GM12865 (cell line): ENCODE results near the gene LTA4H.
"Not testable (repeated sequence)": the region's sequence is repeated elsewhere in the genome, so short reads cannot be mapped to it uniquely, and the experiment has no call there.

Experiments used
- DNase-seq: peaks from one replicate; pipeline ENCODE4 v3.0.0; 2010; ENCODE audit warnings: low read depth
- H3K4me3 ChIP-seq: 2 replicates; pipeline ENCODE4 v1.5.1; 2011; ENCODE audit warnings: mild to moderate bottlenecking, low read depth, low read length, control low read depth
- TF ChIP-seq, protein P1 (sequence below): IDR thresholded peaks from 2 replicates; pipeline ENCODE4 v1.5.1; 2011; ENCODE audit warnings: low read length, control low read depth, low read depth, inconsistent platforms; ENCODE audit not compliant: insufficient read depth; ENCODE audit errors: missing control alignments

The LTA4H gene

DNA sequence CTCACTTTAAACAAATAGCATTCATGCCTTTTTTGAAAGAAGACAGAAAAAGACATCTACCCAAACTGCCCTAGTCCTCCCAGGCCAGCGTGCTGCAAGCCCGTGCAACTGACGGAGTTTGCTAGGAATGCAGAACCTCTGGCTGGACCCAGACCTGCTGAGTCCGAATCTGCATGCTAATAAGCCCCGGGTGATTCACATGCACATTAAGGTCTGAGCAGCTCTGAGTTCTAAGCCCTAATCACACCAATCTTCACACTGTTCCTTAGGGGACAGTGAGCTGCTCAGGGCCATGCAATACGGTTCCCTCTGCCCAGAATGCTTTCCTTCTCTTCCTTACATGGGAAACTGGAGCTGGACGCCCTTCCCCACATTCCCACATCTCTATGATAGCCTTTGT lies 64.5 kb downstream of the LTA4H start:
- TF ChIP-seq, protein P1, sequence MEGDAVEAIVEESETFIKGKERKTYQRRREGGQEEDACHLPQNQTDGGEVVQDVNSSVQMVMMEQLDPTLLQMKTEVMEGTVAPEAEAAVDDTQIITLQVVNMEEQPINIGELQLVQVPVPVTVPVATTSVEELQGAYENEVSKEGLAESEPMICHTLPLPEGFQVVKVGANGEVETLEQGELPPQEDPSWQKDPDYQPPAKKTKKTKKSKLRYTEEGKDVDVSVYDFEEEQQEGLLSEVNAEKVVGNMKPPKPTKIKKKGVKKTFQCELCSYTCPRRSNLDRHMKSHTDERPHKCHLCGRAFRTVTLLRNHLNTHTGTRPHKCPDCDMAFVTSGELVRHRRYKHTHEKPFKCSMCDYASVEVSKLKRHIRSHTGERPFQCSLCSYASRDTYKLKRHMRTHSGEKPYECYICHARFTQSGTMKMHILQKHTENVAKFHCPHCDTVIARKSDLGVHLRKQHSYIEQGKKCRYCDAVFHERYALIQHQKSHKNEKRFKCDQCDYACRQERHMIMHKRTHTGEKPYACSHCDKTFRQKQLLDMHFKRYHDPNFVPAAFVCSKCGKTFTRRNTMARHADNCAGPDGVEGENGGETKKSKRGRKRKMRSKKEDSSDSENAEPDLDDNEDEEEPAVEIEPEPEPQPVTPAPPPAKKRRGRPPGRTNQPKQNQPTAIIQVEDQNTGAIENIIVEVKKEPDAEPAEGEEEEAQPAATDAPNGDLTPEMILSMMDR = no peak
- H3K4me3 ChIP-seq = no peak overlapping the region
- no peak for DNase-seq

DNA sequence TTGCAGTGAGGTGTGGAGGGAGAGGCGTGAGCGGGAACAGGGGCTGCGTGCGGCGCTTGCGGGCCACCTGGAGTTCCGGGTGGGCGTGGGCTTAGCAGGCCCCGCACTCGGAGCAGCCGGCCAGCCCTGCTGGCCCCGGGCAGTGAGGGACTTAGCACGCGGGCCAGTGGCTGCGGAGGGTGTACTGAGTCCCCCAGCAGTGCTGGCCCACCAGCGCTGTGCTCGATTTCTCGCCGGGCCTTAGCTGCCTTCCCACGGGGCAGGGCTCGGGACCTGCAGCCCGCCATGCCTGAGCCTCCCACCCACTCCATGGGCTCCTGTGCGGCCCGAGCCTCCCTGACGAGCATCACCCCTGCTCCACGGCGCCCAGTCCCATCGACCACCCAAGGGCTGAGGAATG lies 66.3 kb downstream of the LTA4H start:
- DNase-seq, H3K4me3 ChIP-seq: not testable (repeated sequence)

DNA sequence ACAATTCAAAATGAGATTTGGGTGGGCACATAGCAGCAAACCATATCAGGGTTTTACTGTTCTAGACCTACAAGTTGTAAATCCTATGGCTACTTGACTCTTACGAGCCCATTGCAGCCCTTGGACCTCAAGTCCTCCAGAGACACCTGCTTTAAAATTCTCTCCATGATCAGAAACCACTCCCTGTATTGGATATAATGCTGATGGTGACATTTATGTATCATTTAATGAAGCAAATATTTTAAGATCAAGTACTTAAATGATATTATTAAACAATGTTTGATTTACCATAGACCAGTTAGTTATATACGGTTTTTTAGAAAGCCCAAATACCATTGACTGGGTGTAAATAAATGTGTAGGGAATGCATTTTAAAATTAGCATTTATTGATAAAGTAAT lies 68.1 kb downstream of the LTA4H start:
- TF ChIP-seq, protein P1 = no peak
- no peak overlapping the region for H3K4me3 ChIP-seq
- no peak for DNase-seq

DNA sequence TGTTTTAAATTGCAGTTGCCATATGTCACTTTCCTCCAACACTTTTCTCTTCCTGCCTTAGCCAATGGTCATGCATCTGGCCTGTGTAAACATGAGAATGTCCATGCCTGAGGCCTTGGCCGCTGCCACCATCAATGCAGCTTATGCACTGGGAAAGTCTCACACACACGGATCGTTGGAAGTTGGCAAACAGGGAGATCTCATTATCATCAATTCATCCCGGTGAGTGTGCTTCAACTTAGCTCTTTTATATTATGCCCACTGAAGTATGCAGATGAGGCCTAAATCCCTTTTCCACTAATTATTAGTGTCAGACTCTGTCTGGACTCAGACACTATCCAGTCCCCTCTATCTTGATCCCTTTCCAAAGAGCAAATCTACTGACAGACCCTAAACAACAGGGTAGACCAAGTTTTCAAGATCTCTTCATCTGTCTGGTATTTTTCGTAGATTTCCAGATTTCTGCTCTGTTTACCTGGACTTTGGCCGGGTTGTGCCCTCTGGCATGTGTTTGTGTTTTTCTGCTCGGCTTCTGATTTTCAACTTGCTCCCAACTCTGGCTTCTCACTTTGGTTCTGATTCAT lies 69.0 kb downstream of the LTA4H start:
- TF ChIP-seq, protein P1 = no peak
- no peak for DNase-seq
- no peak overlapping the region for H3K4me3 ChIP-seq

DNA sequence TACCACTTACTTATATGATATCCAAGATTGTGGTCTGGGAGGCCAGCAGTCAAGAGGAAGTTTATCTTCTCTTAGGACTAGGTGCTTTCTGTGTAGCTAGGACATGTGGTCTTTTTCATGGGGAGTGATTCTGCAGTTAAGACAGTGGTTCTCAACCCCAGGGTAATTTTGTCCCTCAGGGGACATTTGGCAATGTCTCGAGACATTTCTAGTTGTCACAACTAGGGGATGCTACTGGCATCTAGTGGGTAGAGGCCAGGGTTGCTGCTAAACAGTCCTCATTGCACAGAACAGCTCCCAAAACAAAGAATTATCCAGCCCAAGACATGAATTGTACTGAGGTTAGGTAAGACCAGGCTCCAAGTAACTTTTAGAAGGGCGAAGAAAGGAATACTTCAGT lies 72.3 kb downstream of the LTA4H start:
- peak; percentile 28 for DNase-seq
- TF ChIP-seq, protein P1 = peak; percentile 41
- H3K4me3 ChIP-seq = no peak overlapping the region

DNA sequence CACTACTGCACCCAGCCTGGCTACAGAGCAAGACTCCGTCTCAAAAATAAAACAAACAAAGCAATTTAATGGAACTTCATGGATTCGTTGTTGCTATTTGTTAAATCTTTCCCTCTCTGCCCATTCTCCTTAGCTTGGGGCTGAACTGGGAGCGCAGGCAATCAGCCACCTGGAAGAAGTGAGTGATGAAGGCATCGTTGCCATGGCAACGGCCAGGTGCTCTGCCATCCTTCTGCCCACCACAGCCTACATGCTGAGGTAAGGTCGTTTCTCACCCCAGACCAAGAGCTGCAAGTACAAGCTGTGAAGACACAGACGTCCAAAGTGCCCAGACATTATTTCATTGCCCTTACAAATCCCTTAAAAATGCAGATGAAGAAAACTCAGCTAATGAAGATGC lies 73.2 kb downstream of the LTA4H start:
- TF ChIP-seq, protein P1 = no peak
- DNase-seq = no peak

DNA sequence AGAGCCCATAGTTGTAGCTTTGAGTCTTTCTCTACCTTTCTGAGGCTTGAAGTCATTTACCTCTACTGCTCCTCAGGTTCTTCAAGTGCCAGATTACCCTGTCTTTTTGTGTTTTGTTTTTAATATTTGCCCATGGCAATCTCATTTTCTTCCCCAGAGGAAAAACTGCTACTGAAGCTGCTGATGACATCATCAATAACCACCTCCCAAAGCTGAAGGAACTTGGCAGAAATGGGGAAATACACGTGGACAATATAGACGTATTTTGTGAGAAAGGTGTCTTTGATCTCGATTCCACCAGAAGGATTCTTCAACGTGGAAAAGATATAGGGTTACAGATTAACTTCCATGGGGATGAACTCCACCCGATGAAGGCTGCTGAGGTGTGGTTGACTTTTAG lies 75.1 kb downstream of the LTA4H start:
- no peak overlapping the region for H3K4me3 ChIP-seq
- TF ChIP-seq, protein P1 = no peak
- DNase-seq = no peak

More for the DNA sequence above, 73.2 kb downstream of the LTA4H start:
- H3K4me3 ChIP-seq = no peak overlapping the region

DNA sequence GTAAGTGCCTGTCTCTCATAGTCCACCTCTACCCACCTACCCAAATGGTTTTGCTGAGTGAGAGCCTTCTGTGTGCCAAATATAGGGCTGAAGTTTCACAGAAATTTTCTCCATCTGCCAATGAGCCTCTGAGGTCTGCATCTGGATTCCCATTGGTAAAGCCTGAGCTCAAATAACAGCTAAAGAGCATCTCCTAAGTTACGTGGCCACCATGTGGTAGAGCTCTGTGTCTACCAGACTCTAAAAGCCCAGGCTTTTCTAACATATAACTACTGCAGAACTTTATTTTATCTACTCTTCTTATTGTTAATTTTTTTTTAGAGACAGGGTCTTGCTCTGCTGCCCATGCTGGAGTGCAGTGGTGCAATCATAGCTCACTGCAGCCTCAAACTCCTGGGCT lies 76.3 kb downstream of the LTA4H start:
- DNase-seq = no peak
- no peak overlapping the region for H3K4me3 ChIP-seq
- TF ChIP-seq, protein P1 = no peak
